ENCODE measurements around the gene BRIP1.

BRIP1 gene

GRCh38 chr17:61631800-61632199 is 231.5 kb downstream of the BRIP1 start:
- DNase-seq (ENCODE audit: low spot score): no peak

All from iPS-NIHi11 (cell line).